Neural cell (in vitro differentiated cells): Measurements from ENCODE around the gene SYCP2. TPM values are rescaled to one million over a fixed set of nuclear protein-coding genes. Genes with fewer than 3 reads are reported as not detected.

ENCODE experiments used
- H2AFZ ChIP-seq: fragments of 200-600, 300-800 bp; sonication (generic), shearing (Covaris generic); 2 replicates; pipeline ENCODE4 v1.6.0; 2014; ENCODE audit warnings: low read depth, mild to moderate bottlenecking, antibody characterized with exemption, low read length, moderate library complexity
- H3F3A ChIP-seq: fragments of 200-600 bp; shearing (Covaris generic); 2 replicates; pipeline ENCODE4 v1.6.1; 2016; ENCODE audit warnings: mild to moderate bottlenecking, moderate library complexity, mixed read lengths, antibody characterized with exemption, low read length; ENCODE audit not compliant: insufficient read depth, poor library complexity, severe bottlenecking
- H3K27ac ChIP-seq: fragments of 200-600, 300-800 bp; sonication (generic), shearing (Covaris generic); 2 replicates; pipeline ENCODE4 v1.5.1; 2014; ENCODE audit warnings: mild to moderate bottlenecking, low read length, moderate library complexity
- H3K27me3 ChIP-seq: fragments of 300-800, 200-600 bp; sonication (generic), shearing (Covaris generic); 2 replicates; pipeline ENCODE4 v1.6.0; 2014; ENCODE audit warnings: mild to moderate bottlenecking, low read depth, low read length, moderate library complexity; ENCODE audit not compliant: insufficient read depth
- H3K36me3 ChIP-seq: fragments of 300-800, 200-600 bp; sonication (generic), shearing (Covaris generic); 2 replicates; pipeline ENCODE4 v1.5.1; 2014; ENCODE audit warnings: mild to moderate bottlenecking, antibody characterized with exemption, low read length, moderate library complexity; ENCODE audit not compliant: insufficient read depth
- H3K4me2 ChIP-seq: fragments of 300-800, 200-600 bp; sonication (generic), shearing (Covaris generic); 2 replicates; pipeline ENCODE4 v1.6.0; 2014; ENCODE audit warnings: mild to moderate bottlenecking, low read length
- H3K4me3 ChIP-seq: fragments of 300-800, 200-600 bp; sonication (generic), shearing (Covaris generic); 2 replicates; pipeline ENCODE4 v1.5.1; 2014; ENCODE audit warnings: mild to moderate bottlenecking, low read length, moderate library complexity
- H3K79me2 ChIP-seq: fragments of 200-600 bp; shearing (Covaris generic); replicated peaks from 2 replicates; pipeline ENCODE4 v1.6.0; 2014; ENCODE audit warnings: mild to moderate bottlenecking, low read length, moderate library complexity; ENCODE audit not compliant: insufficient read depth
- H3K9ac ChIP-seq: fragments of 300-800, 200-600 bp; sonication (generic), shearing (Covaris generic); 2 replicates; pipeline ENCODE4 v1.6.1; 2016; ENCODE audit warnings: mild to moderate bottlenecking, low read length, mixed read lengths
- H3K9me2 ChIP-seq: fragments of 200-600 bp; shearing (Covaris generic); 2 replicates; pipeline ENCODE4 v1.6.1; 2016; ENCODE audit warnings: mild to moderate bottlenecking, low read length, mixed read lengths; ENCODE audit not compliant: insufficient read depth
- H3K9me3 ChIP-seq: fragments of 200-600, 300-800 bp; sonication (generic), shearing (Covaris generic); 2 replicates; pipeline ENCODE4 v1.6.1; 2016; ENCODE audit warnings: mild to moderate bottlenecking, mixed run types, low read length, moderate library complexity, mixed read lengths
- H4K20me1 ChIP-seq: fragments of 200-600 bp; shearing (Covaris generic); 2 replicates; pipeline ENCODE4 v1.6.1; 2016; ENCODE audit warnings: mild to moderate bottlenecking, mixed run types; ENCODE audit not compliant: insufficient read depth
- EP300 ChIP-seq: fragments of 450-650 bp; conservative IDR thresholded peaks from 2 replicates; pipeline ENCODE4 v1.6.1; 2014; ENCODE audit warnings: antibody characterized with exemption, mild to moderate bottlenecking, moderate library complexity; ENCODE audit not compliant: poor library complexity, severe bottlenecking
- EZH2 ChIP-seq: fragments of 200-600, 300-800 bp; shearing (Covaris generic), sonication (generic); IDR thresholded peaks from 2 replicates; pipeline ENCODE4 v1.6.1; 2014; ENCODE audit warnings: antibody characterized with exemption, low read length, borderline replicate concordance, mild to moderate bottlenecking; ENCODE audit not compliant: insufficient read depth, poor library complexity, severe bottlenecking
- MXI1 ChIP-seq: fragments of 450-650 bp; conservative IDR thresholded peaks from 2 replicates; pipeline ENCODE4 v1.6.1; 2014; ENCODE audit warnings: antibody characterized with exemption, mild to moderate bottlenecking; ENCODE audit not compliant: poor library complexity, severe bottlenecking
- POLR2AphosphoS5 ChIP-seq: IDR thresholded peaks from 2 replicates; pipeline ENCODE4 v1.6.1; 2012
- RAD21 ChIP-seq: fragments of 450-650 bp; conservative IDR thresholded peaks from 2 replicates; pipeline ENCODE4 v1.6.1; 2014; ENCODE audit warnings: antibody characterized with exemption, mild to moderate bottlenecking, moderate library complexity
- SMC3 ChIP-seq: fragments of 450-650 bp; conservative IDR thresholded peaks from 2 replicates; pipeline ENCODE4 v1.6.1; 2014; ENCODE audit warnings: antibody characterized with exemption, mild to moderate bottlenecking, moderate library complexity; ENCODE audit not compliant: poor library complexity
- TAF1 ChIP-seq: IDR thresholded peaks from 2 replicates; pipeline ENCODE4 v1.6.1; 2012; ENCODE audit warnings: low read depth
- polyA plus RNA-seq: library from polyadenylated mRNA; depleted of rRNA; stranded (reverse); fragments of >200 nt; gene quantifications from 2 replicates; pipeline ENCODE4 v1.2.3, GENCODE V29; 2014
- TF ChIP-seq, protein P1 (sequence below): fragments of 450-650 bp; IDR thresholded peaks from 2 replicates; pipeline ENCODE4 v1.5.1; 2014; ENCODE audit warnings: antibody characterized with exemption, mild to moderate bottlenecking, moderate library complexity; ENCODE audit not compliant: poor library complexity, severe bottlenecking
- TF ChIP-seq, protein P2 (sequence below): IDR thresholded peaks from 2 replicates; pipeline ENCODE4 v1.6.1; 2012; ENCODE audit warnings: borderline replicate concordance

The SYCP2 gene
- polyA plus RNA-seq, 1 donor from 2014 or later: 1.4 TPM

DNA sequence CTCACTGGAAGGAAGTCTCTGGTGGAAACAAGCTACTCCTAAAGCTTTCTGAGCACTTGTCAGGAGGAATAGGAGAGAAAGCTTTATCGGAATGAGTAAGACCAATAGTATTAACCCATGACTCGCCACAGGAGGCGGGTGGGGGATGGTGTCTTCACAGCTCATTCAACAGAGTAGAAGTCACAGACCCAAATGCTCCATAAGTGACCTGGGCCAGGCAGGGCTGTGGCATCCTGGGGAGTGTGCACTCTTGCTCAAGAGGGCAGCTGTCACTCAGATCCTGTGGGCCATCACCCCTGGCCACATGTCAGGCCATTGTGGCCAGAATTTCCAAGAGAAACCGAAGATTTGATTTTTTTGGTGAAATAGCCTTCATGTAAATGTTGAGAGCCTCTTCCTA is 116.0 kb downstream of the SYCP2 start:
- no peaks in the 10 kb centered on the region for H3K9me2 ChIP-seq
- H3K27me3 ChIP-seq: no peaks in the 10 kb centered on the region
- no peak overlapping the region for H3K9ac ChIP-seq
- TF ChIP-seq POLR2AphosphoS5 (no peak), EP300 (no peak), MXI1 (no peak), RAD21 (no peak), SMC3 (no peak), EZH2 (no peak), TAF1 (no peak)
- TF ChIP-seq, protein P1, sequence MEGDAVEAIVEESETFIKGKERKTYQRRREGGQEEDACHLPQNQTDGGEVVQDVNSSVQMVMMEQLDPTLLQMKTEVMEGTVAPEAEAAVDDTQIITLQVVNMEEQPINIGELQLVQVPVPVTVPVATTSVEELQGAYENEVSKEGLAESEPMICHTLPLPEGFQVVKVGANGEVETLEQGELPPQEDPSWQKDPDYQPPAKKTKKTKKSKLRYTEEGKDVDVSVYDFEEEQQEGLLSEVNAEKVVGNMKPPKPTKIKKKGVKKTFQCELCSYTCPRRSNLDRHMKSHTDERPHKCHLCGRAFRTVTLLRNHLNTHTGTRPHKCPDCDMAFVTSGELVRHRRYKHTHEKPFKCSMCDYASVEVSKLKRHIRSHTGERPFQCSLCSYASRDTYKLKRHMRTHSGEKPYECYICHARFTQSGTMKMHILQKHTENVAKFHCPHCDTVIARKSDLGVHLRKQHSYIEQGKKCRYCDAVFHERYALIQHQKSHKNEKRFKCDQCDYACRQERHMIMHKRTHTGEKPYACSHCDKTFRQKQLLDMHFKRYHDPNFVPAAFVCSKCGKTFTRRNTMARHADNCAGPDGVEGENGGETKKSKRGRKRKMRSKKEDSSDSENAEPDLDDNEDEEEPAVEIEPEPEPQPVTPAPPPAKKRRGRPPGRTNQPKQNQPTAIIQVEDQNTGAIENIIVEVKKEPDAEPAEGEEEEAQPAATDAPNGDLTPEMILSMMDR: no peak
- TF ChIP-seq, protein P2, sequence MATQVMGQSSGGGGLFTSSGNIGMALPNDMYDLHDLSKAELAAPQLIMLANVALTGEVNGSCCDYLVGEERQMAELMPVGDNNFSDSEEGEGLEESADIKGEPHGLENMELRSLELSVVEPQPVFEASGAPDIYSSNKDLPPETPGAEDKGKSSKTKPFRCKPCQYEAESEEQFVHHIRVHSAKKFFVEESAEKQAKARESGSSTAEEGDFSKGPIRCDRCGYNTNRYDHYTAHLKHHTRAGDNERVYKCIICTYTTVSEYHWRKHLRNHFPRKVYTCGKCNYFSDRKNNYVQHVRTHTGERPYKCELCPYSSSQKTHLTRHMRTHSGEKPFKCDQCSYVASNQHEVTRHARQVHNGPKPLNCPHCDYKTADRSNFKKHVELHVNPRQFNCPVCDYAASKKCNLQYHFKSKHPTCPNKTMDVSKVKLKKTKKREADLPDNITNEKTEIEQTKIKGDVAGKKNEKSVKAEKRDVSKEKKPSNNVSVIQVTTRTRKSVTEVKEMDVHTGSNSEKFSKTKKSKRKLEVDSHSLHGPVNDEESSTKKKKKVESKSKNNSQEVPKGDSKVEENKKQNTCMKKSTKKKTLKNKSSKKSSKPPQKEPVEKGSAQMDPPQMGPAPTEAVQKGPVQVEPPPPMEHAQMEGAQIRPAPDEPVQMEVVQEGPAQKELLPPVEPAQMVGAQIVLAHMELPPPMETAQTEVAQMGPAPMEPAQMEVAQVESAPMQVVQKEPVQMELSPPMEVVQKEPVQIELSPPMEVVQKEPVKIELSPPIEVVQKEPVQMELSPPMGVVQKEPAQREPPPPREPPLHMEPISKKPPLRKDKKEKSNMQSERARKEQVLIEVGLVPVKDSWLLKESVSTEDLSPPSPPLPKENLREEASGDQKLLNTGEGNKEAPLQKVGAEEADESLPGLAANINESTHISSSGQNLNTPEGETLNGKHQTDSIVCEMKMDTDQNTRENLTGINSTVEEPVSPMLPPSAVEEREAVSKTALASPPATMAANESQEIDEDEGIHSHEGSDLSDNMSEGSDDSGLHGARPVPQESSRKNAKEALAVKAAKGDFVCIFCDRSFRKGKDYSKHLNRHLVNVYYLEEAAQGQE: no peak
- no peaks in the 10 kb centered on the region for H3F3A ChIP-seq
- H3K27ac ChIP-seq: no peak overlapping the region
- H3K4me3 ChIP-seq: no peak overlapping the region
- no peak overlapping the region for H2AFZ ChIP-seq
- no peaks in the 10 kb centered on the region for H3K36me3 ChIP-seq
- peaks cover 5% of the 10 kb centered on the region for H3K9me3 ChIP-seq
- no peaks in the 10 kb centered on the region for H4K20me1 ChIP-seq
- H3K79me2 ChIP-seq: no peaks in the 10 kb centered on the region
- H3K4me2 ChIP-seq: no peak overlapping the region

DNA sequence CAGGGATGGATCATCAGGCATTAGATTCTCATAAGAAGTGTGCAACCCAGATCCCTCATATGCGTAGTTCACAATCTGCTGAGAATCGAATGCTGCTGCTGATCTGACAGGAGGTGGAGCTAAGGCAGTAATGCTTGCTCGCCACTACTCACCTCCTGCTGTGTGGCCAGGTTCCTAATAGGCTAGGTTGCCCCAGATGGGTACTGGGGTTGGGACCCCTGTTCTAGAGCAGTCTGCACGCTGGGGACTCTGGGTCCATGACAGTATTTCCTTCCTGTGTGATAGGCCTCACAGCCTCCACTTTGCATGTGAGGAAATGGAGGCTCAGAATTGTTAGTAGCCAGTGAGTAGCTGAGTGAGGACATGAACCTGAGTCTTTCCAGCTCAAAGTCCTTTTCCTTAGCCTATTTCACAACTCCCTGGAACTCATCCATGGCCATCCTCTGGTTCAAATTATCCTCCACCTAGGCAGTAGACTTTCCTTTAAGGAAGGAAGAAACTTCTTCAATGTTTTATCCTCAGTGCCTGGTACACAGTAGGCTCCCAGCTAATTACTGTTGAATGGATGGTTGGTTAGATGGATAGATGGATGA is 117.2 kb downstream of the SYCP2 start:
- H3K36me3 ChIP-seq: no peaks in the 10 kb centered on the region
- H3K4me3 ChIP-seq: no peak overlapping the region
- TF ChIP-seq, protein P1: no peak
- no peak for TF ChIP-seq TAF1
- TF ChIP-seq SMC3: no peak
- no peak for TF ChIP-seq POLR2AphosphoS5
- no peak for TF ChIP-seq EZH2
- TF ChIP-seq RAD21: no peak
- no peak for TF ChIP-seq MXI1
- TF ChIP-seq, protein P2: no peak
- no peak for TF ChIP-seq EP300
- H3K9ac ChIP-seq: no peak overlapping the region
- no peaks in the 10 kb centered on the region for H4K20me1 ChIP-seq
- H3K27ac ChIP-seq: no peak overlapping the region
- H3K9me2 ChIP-seq: no peaks in the 10 kb centered on the region
- peaks cover 12% of the 10 kb centered on the region for H3K9me3 ChIP-seq
- H2AFZ ChIP-seq: no peak overlapping the region
- no peaks in the 10 kb centered on the region for H3K27me3 ChIP-seq
- no peaks in the 10 kb centered on the region for H3F3A ChIP-seq
- H3K4me2 ChIP-seq: no peak overlapping the region
- no peaks in the 10 kb centered on the region for H3K79me2 ChIP-seq
